ENCODE results near the gene GCM1. TPM values are rescaled to one million over a fixed set of nuclear protein-coding genes. Genes with fewer than 3 reads are reported as not detected.

Gene GCM1
- total and polyA plus RNA-seq, 4 donors, result 0.05 to 0.08 TPM; not detected in 2

GRCh38 chr6:53130569-53131290 lies 17.9 kb downstream of the GCM1 start:
- Histone ChIP-seq H3K4me3 (ENCODE audit: low read depth in 1 of 3, low read length in 3 of 3) (no peak overlapping the region), H3K9me3 (ENCODE audit: control insufficient read depth in 4 of 4, low read length in 3 of 4) (no peaks in the 10 kb centered on the region), H3K27ac (ENCODE audit: low read depth in 1 of 2, low read length in 2 of 2) (no peak overlapping the region), H3K36me3 (ENCODE audit: control insufficient read depth in 4 of 4, insufficient read depth in 3 of 4, low read depth in 1 of 4, low read length in 3 of 4) (no peaks in the 10 kb centered on the region), H3K9ac (ENCODE audit: low read depth in 1 of 2, low read length in 2 of 2) (no peak overlapping the region), H3K27me3 (ENCODE audit: control insufficient read depth in 4 of 4, insufficient read depth in 4 of 4, low read length in 3 of 4) (no peaks in the 10 kb centered on the region), H3K4me1 (ENCODE audit: control insufficient read depth in 4 of 4, insufficient read depth in 4 of 4, low read length in 3 of 4) (no peaks in the 10 kb centered on the region)
- TF ChIP-seq CTCF (IDR thresholded peaks at IDR 0.05; ENCODE audit: low read depth, low read length, missing input control) (no peak), HNF4G (IDR thresholded peaks at IDR 0.05) (no peak), RAD21 (IDR thresholded peaks at IDR 0.05) (no peak), TAF1 (conservative IDR thresholded peaks at IDR 0.05) (no peak), YY1 (IDR thresholded peaks at IDR 0.05) (no peak), JUND (IDR thresholded peaks at IDR 0.05) (no peak), SP1 (IDR thresholded peaks at IDR 0.05) (no peak), GABPA (IDR thresholded peaks at IDR 0.05 in 1 of 2, conservative IDR thresholded peaks at IDR 0.05 in 1 of 2) (no peak), FOXA2 (IDR thresholded peaks at IDR 0.05) (no peak), HNF4A (conservative IDR thresholded peaks at IDR 0.05) (no peak), FOXA1 (IDR thresholded peaks at IDR 0.05) (no peak), RXRA (IDR thresholded peaks at IDR 0.05) (no peak), EGR1 (IDR thresholded peaks at IDR 0.05; ENCODE audit: low read depth in 2 of 2) (no peak), REST (IDR thresholded peaks at IDR 0.05) (no peak), NR2F2 (IDR thresholded peaks at IDR 0.05) (no peak)
- TF ChIP-seq, protein P1, sequence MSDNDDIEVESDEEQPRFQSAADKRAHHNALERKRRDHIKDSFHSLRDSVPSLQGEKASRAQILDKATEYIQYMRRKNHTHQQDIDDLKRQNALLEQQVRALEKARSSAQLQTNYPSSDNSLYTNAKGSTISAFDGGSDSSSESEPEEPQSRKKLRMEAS (IDR thresholded peaks at IDR 0.05), result no peak
- TF ChIP-seq, protein P2, sequence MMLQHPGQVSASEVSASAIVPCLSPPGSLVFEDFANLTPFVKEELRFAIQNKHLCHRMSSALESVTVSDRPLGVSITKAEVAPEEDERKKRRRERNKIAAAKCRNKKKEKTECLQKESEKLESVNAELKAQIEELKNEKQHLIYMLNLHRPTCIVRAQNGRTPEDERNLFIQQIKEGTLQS (IDR thresholded peaks at IDR 0.05), result no peak
- TF ChIP-seq, protein P3, sequence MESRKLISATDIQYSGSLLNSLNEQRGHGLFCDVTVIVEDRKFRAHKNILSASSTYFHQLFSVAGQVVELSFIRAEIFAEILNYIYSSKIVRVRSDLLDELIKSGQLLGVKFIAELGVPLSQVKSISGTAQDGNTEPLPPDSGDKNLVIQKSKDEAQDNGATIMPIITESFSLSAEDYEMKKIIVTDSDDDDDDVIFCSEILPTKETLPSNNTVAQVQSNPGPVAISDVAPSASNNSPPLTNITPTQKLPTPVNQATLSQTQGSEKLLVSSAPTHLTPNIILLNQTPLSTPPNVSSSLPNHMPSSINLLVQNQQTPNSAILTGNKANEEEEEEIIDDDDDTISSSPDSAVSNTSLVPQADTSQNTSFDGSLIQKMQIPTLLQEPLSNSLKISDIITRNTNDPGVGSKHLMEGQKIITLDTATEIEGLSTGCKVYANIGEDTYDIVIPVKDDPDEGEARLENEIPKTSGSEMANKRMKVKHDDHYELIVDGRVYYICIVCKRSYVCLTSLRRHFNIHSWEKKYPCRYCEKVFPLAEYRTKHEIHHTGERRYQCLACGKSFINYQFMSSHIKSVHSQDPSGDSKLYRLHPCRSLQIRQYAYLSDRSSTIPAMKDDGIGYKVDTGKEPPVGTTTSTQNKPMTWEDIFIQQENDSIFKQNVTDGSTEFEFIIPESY (IDR thresholded peaks at IDR 0.05), result no peak
- no peak for DNase-seq (ENCODE audit: low spot score)
- 82% methylated on average over 6 of the region's 6 CpGs for WGBS

All from liver (tissue), 9 donors.